Measurements from ENCODE around the gene ZMYND11. TPM values are rescaled to one million over a fixed set of nuclear protein-coding genes. Genes with fewer than 3 reads are reported as not detected.
"Not testable (repeated sequence)": the region's sequence is repeated elsewhere in the genome, so short reads cannot be mapped to it uniquely, and the experiment has no call there.

The ZMYND11 gene
- polyA plus RNA-seq, 3 donors = 105 to 110 (median 106) TPM

DNA sequence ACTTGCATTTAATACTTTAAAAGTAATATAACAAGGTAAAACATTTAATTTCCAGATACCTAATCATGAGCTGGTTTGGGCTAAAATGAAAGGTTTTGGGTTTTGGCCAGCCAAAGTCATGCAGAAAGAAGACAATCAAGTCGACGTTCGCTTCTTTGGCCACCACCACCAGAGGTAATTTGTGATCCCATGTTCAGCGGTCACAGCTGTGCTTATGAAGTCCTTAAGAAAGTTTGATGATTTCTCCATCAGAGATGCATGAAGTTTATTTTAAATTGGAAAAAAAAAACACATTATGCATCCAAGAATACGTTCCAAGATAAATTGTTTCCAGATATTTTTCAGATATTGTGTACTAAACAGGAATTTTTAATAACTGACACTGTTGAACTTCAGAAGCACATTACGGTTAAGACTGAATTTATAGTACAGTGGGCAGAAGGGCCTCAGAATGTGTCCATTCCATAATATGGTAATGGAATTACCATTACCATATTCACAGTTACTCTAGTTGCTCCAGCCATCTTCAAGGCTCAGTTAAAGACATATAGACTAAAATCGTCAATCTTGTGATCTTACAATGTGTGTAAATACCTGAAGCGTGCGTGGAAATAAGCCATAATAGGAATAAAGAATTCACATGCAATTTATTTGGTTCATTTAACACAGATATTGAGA is 106.8 kb downstream of the ZMYND11 start:
- DNase-seq (ENCODE audit: low read depth in 3 of 3, low spot score in 2 of 3) = no peak

DNA sequence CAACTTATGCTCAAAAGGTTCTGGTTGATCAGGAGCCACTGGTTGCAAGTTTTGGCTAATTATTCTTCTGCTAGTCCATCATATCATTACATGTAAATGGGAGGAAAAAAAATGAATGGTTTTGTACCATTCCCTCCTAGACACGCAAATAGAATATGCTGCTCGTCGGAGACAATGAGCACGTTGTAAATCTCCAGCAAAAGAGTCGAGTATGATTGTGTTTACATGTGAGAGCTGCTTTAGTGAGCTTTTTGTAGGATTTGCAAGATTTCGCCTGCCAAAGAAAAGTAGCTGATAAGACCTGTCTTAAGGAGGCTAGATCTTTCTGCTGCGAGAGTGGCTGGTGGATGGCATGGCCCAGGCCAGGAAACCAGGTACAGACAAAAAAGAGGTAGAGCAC is 109.0 kb downstream of the ZMYND11 start:
- no peak for DNase-seq (ENCODE audit: low read depth in 3 of 3, low spot score in 2 of 3)

DNA sequence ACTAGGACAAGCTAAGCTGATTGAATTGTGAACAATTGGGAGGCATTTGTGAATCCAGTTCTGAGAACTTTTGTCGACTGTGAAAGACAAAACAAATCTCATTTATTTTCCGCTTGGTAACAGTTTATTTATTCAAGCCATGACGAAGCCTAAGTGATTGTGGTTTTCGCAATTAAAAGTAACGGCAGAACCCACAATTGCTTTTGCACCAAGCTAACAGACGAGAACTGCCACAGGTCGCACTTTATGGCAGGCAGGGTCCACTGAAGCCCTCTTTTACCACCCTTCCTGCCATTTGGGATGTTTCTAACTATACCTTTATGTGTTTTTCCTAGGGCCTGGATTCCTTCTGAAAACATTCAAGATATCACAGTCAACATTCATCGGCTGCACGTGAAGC is 111.2 kb downstream of the ZMYND11 start:
- DNase-seq (ENCODE audit: low read depth in 3 of 3, low spot score in 2 of 3) = no peak

DNA sequence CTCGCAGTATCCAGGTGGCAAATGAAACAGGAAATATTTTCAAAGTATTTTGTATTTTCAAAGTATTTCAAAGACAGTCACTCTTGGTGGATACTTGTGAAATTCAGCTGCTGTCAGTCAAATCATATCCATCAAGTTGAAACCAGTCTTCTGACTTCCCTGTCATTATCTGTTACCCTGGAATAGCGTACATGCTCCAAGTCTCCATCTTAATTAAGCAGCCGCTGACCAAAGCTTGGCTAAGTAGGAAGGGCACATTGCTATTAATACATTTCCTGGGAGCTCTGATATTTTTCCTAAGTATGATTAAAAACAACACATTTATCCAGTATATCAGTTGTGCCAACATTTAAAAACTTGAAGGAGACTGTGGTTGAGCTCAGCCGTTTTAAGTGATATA is 112.2 kb downstream of the ZMYND11 start:
- no peak for DNase-seq (ENCODE audit: low read depth in 3 of 3, low spot score in 2 of 3)

DNA sequence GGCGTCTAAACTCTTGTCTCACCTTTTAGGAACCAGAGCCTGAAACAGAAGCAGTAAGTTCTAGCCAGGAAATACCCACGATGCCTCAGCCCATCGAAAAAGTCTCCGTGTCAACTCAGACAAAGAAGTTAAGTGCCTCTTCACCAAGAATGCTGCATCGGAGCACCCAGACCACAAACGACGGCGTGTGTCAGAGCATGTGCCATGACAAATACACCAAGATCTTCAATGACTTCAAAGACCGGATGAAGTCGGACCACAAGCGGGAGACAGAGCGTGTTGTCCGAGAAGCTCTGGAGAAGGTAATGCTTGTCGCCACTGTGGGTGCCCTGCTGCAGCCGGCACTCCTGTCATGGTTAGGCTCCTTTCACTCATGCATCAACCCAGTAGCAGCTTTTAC is 113.1 kb downstream of the ZMYND11 start:
- DNase-seq (ENCODE audit: low read depth in 3 of 3, low spot score in 2 of 3) = no peak

DNA sequence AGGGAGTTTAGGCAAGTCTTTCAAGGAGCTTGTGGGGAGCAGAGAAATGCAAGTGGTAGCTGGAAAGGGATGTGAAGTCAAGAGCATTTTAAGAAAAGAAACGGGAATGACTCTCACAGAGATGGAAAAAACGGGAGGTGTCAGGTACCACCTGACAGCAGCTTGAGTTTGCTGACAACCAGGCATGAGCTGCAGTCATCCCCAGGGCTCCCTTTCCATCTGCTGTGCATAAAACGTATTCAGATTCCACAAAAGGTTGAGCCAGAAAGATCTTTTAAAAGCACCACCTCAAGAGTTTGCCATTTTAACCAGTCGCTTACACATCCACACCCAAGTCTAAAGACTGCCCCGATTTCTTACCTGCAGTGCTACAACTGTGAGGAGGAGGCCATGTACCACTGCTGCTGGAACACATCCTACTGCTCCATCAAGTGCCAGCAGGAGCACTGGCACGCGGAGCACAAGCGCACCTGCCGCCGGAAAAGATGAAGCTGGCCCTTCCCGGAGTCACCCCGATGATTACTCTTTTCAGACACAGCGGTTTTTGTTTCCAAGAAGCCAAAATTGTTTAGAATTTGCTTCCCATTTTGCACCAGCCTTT is 116.8 kb downstream of the ZMYND11 start:
- no peak for DNase-seq (ENCODE audit: low read depth in 3 of 3, low spot score in 2 of 3)

DNA sequence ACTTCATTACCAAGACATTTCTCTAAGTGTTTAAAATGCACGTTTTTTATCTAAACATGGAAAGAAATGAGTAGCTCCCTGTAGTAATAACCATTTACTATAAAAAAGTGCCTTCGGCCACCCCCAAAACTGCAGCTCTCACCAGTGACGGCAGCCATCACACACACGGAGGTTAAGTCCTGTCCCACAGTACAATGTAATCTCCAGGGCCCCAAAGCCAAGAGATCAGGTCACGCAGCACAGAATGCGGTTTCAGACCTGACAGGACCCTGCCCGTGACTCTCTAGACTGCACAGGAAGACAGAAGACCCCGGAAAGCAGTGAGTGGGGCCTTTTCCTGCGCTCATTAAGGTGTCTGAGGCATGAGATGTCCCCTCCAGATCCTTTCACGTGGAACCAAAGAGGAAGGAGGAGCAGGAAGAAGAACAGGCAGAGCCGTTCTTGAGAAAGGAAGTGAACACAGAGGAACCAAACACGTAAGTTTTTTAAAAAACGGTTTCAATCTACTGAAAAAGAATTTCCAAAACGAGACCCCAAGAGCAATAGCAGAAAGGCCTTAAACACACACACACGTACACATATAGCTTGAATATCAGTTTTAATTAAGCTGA is 125.7 kb downstream of the ZMYND11 start:
- DNase-seq (ENCODE audit: low read depth in 3 of 3, low spot score in 2 of 3) = no peak

DNA sequence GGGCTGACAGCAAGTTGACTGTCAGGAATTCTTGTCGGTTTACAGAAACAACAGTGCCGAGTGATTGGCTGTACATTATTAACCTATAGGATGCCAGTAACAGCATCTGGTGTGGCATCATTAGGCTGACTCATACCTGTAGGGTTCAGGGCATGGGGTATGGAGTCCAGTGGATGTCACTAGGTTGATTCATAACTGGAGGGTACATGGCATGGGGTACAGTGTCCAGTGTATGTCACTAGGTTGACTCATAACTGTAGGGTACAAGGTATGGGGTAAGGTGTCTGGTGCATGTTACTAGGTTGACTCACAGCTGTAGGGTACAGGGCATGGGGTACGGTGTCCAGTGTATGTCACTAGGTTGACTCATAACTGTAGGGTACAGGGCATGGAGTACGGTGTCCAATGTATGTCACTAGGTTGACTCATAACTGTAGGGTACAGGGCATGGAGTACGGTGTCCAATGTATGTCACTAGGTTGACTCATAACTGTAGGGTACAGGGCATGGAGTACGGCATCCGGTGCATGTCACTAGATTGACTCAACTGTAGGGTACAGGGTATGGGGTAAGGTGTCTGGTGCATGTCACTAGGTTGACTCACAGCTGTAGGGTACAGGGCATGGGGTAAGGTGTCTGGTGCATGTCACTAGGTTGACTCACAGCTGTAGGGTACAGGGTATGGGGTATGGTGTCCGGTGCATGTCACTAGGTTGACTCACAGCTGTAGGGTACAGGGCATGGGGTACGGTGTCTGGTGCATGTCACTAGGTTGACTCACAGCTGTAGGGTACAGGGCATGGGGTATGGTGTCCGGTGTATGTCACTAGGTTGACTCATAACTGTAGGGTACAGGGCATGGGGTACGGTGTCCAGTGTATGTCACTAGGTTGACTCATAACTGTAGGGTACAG is 129.2 kb downstream of the ZMYND11 start:
- DNase-seq (ENCODE audit: low read depth in 3 of 3, low spot score in 2 of 3) = not testable (repeated sequence)

DNA sequence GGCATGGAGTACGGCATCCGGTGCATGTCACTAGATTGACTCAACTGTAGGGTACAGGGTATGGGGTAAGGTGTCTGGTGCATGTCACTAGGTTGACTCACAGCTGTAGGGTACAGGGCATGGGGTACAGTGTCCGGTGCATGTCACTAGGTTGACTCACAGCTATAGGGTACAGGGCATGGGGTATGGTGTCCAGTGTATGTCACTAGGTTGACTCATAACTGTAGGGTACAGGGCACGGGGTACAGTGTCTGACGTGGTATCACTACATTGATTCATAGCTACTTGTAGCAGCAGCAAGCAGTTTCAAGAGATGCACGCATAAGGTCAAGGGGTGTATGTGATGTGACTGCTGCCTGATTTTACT is 129.8 kb downstream of the ZMYND11 start:
- not testable (repeated sequence) for DNase-seq (ENCODE audit: low read depth in 3 of 3, low spot score in 2 of 3)

DNA sequence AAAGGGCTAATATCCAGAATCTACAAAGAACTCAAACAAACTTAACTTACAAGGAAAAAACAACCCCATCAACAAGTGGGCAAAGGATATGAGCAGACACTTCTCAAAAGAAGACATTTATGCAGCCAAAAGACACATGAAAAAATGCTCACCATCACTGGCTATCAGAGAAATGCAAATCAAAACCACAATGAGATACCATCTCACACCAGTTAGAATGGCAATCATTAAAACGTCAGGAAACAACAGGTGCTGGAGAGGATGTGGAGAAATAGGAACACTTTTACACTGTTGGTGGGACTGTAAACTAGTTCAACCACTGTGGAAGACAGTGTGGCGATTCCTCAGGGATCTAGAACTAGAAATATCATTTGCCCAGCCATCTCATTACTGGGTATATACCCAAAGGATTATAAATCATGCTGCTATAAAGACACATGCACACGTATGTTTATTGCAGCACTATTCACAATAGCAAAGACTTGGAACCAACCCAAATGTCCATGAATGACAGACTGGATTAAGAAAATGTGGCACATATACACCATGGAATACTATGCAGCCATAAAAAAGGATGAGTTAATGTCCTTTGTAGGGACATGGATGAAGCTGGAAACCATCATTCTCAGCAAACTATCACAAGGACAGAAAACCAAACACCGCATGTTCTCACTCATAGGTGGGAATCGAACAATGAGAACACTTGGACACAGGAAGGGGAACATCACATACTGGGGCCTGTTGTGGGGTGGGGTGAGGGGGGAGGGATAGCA is 130.7 kb downstream of the ZMYND11 start:
- DNase-seq (ENCODE audit: low read depth in 3 of 3, low spot score in 2 of 3) = not testable (repeated sequence)

DNA sequence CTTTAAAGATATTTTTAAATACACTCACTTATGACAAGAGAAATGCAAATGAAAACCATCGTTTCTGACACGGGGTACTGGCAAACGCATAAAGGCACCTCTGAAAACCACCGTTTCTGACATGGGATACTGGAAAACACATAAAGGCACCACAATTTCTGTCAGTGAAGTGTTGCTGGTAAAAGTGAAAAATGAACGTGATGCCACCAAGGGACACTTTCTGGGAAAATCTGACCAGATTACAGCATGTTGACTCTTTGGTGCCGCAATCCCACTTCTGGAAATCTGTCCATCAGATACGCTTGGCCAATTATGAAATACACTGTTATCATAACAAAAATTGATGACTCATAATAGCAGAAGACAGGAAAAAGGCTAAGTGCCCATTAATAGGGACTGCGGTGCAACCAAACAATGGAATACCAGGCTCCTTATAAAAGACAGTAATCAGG is 131.7 kb downstream of the ZMYND11 start:
- DNase-seq (ENCODE audit: low read depth in 3 of 3, low spot score in 2 of 3) = no peak

DNA sequence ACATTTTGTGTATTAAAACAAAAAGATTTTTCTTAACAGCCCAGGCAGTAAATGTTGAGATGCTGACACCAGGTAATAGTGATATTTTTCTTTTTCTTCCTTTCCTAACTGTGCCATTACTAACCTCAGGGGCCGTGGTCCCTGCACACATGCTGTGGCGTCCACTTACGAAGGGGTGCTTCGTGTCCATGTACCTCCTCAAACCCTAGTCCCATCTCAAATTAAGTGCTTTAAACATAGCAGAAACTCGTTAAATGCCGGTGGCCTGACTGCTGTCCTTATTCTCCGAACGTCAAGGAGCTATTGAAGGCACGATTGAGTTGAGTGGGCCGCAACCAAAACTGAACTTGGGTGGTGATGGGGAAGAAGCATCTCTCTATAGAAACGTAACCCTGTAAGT is 132.4 kb downstream of the ZMYND11 start:
- no peak for DNase-seq (ENCODE audit: low read depth in 3 of 3, low spot score in 2 of 3)

DNA sequence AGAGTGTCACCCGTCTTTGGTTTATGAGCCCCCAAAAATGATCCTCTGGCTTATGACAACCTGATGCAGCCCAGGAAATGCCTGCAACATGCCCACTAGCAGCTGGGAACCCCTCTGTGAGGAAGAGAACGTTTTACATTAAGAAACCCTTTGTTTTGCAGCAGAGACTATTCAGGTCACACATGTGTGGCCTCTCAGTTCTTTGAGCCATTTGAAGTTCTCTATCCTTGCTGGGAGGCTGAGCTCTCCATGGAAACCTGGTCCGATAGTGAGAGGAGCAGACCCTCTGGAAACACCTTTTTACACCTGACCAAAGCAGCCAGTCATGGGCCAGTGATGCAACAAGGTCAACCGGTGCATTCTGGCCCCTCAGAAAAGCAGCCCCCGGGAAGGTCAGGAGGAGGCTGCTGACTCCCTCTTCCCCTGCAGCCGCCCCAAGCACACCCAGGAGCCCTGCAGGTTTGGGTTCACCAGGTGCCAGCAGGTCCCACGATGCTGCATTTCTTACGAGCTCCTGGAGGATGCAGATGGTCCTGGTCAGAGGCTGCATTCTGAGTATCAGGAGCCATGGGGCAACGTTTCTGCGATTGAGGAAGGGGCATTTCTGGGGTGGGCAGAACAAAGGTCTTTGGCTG is 134.3 kb downstream of the ZMYND11 start:
- DNase-seq (ENCODE audit: low read depth in 3 of 3, low spot score in 2 of 3) = no peak

DNA sequence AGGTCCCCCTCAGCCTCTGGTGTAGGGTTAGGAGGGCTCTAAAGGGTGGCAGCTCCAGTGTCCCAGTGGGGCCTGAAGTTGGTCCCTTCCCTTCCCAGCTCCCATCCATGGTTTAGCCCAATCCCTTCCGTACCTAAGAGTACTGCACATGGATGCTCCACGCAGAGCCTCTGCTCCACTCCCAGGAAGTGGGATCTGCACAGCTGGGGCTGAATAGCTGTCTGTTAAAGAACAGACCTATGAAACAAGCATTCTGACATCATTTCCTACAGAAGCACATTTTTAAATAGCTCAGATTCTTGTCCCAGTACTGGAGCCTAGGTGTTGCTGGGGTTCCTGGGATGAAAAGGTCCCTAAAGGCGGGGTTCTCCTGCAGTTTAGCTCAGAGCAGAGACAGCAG is 135.9 kb downstream of the ZMYND11 start:
- no peak for DNase-seq (ENCODE audit: low read depth in 3 of 3, low spot score in 2 of 3)

DNA sequence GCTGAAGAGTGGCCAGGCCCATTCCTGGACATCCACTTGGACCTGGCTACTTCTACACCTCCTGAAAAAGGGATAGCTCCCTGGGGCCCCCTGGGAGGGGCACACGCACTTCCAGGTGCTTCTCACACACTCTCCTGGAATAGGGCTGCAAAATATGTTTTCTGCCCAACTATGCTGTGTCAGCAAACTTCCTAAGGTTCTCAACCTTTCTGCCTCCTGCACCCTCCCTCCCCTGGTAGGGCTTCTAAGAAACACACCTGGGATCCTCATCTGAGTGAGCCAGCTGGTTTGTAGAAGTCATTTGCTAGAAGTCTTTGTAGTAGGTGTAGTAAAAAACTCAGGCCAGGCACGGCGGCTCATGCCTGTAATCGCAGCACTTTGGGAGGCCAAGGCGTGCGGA is 136.5 kb downstream of the ZMYND11 start:
- DNase-seq (ENCODE audit: low read depth in 3 of 3, low spot score in 2 of 3) = no peak

DNA sequence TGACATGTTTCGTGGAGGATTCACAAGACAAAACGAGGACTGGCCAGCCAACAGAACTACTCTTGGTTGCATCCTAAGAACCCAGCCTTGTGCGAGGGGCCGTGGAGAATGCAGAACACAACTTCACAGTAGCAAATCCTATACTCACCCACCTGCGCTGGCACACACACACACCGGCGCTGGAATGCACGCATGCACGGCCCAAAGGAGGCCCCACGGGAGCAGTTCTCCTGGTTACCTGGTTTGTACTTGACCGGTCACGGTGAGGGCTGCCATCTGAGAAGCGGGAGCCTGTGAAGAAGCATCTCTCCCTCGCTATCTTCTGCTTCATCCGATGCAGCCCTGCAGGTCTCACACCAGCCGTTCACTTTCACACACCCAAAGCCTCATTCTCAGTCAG is 137.8 kb downstream of the ZMYND11 start:
- DNase-seq (ENCODE audit: low read depth in 3 of 3, low spot score in 2 of 3) = no peak

DNA sequence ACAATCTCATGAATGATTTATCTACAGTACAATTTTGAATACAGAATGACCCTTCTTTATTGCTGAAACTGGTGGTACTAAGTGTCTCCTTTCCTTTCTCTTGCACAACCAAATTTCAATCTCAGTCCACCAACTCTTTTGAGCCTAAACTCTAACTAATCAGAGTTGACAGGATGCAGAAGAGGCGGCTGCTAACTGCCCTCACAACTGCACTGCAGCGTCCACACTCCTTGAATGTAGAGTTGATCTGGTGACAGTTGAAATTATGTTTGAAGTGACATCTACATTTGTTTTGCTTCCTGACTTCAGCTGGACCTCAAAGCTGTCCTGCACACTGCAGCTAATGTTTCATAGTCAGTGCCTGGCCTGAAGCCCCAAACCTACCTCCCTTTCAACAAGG is 139.6 kb downstream of the ZMYND11 start:
- DNase-seq (ENCODE audit: low read depth in 3 of 3, low spot score in 2 of 3) = no peak

DNA sequence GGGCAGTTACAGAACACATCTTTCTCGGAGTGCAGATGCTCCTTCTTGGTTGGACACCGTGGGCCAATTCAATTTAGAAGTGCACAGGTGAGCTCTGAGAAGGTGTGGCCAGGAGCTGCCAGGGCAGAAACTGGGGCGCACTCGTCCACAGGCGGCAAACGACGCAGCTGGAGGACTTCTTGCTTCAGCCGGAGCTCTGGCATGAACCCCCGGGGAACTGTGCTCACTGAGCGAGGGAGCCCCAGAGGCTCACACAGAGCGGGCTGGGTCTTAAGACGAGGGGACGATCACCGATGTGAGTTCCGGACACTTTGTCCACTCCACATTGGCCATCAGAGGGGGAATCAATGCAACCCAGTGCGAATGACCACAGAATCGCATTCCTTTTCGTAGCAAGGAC is 140.4 kb downstream of the ZMYND11 start:
- no peak for DNase-seq (ENCODE audit: low read depth in 3 of 3, low spot score in 2 of 3)

DNA sequence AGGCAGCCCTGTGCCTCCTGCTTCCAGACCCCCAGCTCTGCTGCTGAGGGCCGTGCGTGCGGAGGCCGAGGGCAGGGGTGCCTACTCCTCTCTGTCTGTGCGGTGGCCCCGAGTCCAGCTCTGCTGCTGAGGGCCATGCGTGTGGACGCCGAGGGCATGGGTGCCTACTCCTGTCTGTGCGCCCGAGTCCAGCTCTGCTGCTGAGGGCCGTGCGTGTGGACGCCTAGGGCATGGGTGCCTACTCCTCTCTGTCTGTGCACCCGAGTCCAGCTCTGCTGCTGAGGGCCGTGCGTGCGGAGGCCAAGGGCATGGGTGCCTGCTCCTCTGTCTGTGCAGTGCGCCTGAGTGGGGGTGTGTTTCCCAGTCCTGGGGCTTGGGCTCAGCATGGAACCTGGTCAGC is 142.7 kb downstream of the ZMYND11 start:
- DNase-seq (ENCODE audit: low read depth in 3 of 3, low spot score in 2 of 3) = no peak

DNA sequence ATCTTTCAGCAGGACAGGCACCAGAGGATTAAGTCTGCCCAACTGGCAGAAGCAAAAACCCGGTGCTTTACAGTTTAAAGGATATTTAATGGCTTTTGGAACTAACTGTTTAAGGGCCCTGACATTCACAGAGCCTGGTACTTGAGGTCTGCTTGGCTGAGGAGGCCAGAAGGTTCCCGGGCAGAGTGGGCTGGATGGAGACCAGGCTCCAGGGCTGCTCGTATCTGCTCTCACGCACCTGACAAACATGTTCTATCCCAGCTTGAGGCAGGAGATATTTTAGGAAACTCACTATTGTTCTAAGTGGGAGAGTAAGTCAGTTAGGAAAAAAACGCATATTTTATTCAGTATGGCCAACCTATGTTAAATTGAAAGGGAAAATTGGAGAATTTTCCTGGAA is 143.5 kb downstream of the ZMYND11 start:
- DNase-seq (ENCODE audit: low read depth in 3 of 3, low spot score in 2 of 3) = no peak

Data from right renal cortex interstitium (tissue), 3 donors.